NCI-H524 treated with DMSO at 0.1 percent for 48 hours (cell line): ENCODE data around the gene CIP2A.

Experiments
- DNase-seq: peaks from one replicate; lab custom pipeline; 2025; lab: John Stamatoyannopoulos, UW

The CIP2A gene

GRCh38 chr3:108509871-108510270 lies 79.4 kb downstream of the CIP2A start:
- no peak for DNase-seq

- DNase-seq: peak; percentile 45
Measured at GRCh38 chr3:108509263-108509662, 80.0 kb downstream of the CIP2A start.

GRCh38 chr3:108507902-108508301 lies 81.3 kb downstream of the CIP2A start:
- no peak for DNase-seq

- DNase-seq: no peak
Measured at GRCh38 chr3:108505811-108506210, 83.4 kb downstream of the CIP2A start.

GRCh38 chr3:108503722-108504121 lies 85.5 kb downstream of the CIP2A start:
- DNase-seq: no peak

- no peak for DNase-seq
Measured at GRCh38 chr3:108501535-108501934, 87.7 kb downstream of the CIP2A start.

GRCh38 chr3:108500728-108501127 lies 88.5 kb downstream of the CIP2A start:
- no peak for DNase-seq
